Astrocyte (in vitro differentiated cells and primary cell): ENCODE data around the gene PACS2.

Experiments
- CTCF ChIP-seq: IDR thresholded peaks from 2 replicates; pipeline ENCODE4 v1.5.1; 2011; ENCODE audit warnings: low read depth, mild to moderate bottlenecking, inconsistent platforms, low read length, moderate library complexity; ENCODE audit not compliant: insufficient read depth
- EZH2 ChIP-seq: IDR thresholded peaks from 2 replicates; pipeline ENCODE4 v1.6.1; 2012; ENCODE audit warnings: mild to moderate bottlenecking, low read length, inconsistent platforms; ENCODE audit not compliant: insufficient read depth

- no peak for TF ChIP-seq CTCF
- no peak for TF ChIP-seq EZH2
Observed at GRCh38 chr14:105430042-105430441, 115.5 kb downstream of the PACS2 start.
